GM19238 (cell line): Measurements from ENCODE around the gene ATP2B2.

Source experiments
- DNase-seq: peaks from one replicate; pipeline ENCODE4 v3.0.0; 2011; ENCODE audit warnings: low spot score; ENCODE audit not compliant: insufficient read length

Gene ATP2B2

GRCh38 chr3:10511809-10512494, 6.6 kb upstream of the ATP2B2 start:
- no peak for DNase-seq

GRCh38 chr3:10510743-10511432, 5.5 kb upstream of the ATP2B2 start:
- DNase-seq = no peak

- no peak for DNase-seq
Observed at GRCh38 chr3:10510086-10510742, 4.8 kb upstream of the ATP2B2 start.

DNA sequence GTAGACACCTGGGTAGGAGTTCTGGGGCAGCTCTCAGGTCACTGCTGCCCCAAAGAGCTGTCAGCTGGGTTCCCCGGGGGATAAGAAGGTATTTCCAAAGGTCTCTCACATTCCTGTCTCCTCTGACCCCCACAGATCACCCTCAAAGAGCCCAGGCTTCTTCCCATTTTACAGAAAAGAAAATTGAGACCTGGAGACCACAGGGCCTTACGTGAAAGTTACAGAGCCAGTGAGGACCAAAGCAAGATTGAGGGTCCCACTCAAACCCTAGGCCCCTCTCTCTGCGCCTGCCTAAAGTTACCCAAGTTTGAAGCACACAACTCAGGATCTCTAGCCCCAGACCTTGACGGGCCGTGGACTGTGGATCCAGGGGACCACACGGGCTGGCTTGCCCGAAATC, 3.9 kb upstream of the ATP2B2 start:
- no peak for DNase-seq

DNA sequence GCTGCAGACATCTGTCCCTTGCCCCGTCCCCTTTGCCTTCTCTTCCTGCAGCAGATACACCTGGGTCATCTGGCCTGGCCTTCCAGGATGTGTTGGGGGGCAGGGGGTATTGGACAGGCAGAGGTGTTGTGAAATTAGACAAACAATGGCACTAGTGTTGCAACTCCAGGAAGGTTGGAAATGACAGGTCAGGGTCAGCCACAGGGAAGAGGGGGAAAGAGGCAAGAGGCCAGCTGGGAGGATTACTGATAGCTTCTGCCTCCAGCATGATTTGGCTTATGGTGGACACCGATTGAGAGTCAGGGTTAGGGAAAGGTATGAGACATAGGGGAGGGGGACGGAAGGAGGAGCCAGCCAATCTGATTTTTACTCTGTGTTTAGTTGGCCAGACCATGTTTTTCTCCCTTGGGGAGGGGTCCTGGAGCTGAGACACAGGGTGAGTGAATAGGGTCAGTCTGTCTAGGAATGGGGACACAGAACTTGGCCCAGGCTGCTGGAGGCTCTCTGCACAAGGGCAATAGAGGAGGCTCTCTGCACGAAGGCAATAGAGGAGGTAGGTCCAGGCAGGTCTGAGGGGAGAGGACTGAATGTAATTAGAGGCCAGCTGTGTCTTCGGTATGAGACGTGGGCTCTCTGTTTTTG, 3.4 kb upstream of the ATP2B2 start:
- DNase-seq = no peak

DNA sequence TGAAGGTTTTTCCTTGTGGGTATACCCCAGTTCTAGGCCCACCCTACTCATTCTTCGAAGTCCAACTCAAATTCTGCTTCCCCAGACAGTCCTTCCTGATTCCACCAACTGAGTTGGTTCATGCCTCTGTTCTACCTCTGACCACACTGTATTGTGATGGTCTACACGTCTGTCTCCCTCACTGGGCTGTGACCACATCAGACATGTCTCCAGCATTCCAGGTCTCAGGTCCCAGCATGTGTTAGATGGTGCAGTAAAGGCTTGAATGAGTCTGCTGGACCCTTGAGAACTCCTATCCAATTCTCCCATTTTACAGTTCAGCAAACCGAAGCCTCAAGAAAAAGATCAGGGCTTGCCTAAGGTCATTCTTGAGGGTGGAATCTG, 2.8 kb upstream of the ATP2B2 start:
- DNase-seq = no peak

- no peak for DNase-seq
Observed at GRCh38 chr3:10507331-10507730, 1.9 kb upstream of the ATP2B2 start.

- no peak for DNase-seq
Observed at GRCh38 chr3:10506696-10507095, 1.3 kb upstream of the ATP2B2 start.

DNA sequence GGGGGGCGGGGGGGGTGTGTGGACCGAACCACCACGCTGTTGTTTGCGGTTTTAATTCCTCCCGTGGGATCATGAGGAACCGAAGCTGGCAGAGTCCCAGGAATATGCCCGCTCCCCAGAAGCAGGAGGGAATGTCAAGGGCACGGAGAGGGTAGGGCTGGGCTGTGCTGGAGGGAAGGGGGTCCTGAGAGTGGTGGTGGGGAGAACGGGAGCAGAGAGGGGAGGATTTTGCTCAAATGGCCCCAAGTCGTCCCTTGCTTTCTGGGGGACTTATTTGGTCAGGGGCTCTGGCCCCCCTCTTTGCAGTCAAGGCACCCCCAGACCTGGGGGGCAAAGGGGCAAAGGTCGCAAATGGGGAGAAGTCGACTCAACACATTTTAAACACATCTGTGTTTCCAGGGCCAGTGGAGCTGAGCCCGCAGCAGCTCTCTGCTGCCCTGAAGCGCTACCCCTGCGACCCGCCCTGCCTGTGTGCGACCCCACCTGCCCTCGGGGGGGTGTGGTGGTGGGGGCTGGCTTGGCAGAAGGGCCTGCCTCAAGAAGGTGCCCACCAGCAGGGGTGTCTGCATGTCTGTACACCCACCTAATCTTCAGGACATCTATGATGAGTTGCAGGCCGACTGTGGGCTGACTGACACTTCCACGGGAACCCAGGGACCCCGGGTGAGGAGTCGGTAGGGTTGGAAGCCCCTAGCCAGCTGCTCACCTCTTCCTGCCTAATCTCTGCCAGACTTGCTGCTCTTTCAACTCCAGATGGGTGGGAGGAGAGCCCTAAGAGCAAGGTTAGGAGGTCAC, 602 bp upstream of the ATP2B2 start:
- no peak for DNase-seq

GRCh38 chr3:10504171-10505049, 976 bp downstream of the ATP2B2 start:
- no peak for DNase-seq

DNA sequence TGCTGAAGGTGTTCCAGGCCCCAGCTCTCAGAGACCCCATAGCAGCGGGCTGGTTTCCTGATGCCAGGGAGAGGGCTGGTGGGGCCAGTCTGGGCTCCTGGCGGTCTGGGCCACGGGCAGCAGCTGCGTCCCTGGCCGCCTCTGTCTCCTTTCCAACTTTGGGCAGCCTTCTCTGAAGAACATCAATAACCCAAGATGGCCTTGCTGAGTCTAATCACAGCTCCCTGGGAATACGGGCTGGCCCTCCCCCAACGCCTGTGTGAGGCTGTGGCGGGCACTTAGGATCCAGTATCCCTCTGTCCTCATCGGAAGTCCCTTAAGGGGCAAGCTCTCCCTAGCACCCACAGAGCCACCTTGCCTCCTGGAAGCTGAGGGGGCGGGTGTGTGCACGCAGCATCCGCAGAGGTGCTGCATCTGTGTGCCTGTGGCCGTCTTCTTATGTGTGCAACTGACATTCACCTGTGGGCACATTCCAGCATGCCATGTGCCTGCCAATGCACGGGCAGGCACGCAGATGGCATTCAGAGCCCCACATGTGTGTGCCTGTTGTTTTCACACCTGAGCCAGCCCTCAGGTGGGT, 2.1 kb downstream of the ATP2B2 start:
- no peak for DNase-seq

- no peak for DNase-seq
Observed at GRCh38 chr3:10502185-10502880, 3.1 kb downstream of the ATP2B2 start.

DNA sequence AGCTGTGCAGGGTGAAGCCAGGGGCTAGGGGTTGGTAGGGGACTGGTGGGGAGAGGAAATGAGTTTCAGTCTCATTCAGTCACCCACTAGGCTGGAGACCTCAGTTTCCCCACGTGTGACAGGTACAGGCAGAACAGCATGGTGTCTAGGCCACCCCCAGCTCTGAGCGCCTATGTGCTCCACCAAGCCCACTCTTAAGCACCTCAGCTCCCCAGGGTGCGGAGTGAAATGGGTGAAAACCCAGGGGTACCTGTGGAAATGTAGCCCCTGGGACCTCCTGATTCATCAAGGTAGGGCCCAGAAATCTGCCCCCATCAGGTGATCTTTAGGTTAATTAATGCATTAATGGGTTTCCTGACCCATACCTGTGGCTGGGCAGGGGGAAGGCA, 3.7 kb downstream of the ATP2B2 start:
- DNase-seq = no peak

- DNase-seq = no peak
Observed at GRCh38 chr3:10500717-10501663, 4.4 kb downstream of the ATP2B2 start.

- DNase-seq = no peak
Observed at GRCh38 chr3:10498271-10498670, 7.1 kb downstream of the ATP2B2 start.

- no peak for DNase-seq
Observed at GRCh38 chr3:10497439-10497838, 7.9 kb downstream of the ATP2B2 start.

GRCh38 chr3:10496121-10496863, 9.1 kb downstream of the ATP2B2 start:
- no peak for DNase-seq

DNA sequence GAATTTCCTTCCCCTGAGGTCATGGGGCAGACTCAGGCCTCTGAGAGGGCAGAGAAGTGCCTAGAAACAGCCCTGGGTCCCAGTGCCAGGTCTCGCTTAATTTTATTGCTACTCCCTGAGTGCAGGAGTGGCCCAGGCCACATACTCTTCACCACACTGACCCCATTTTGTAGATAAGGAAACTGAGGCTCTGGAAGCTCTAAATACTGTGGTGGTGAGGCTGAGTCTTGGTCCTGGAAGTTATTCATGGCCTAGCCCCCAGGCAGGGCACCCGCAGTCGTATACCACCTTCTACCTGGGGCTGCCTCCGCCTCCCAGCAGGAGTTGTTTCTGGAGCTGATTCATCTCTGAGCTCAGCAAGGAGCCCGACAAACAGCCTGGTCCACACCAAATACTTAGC, 9.8 kb downstream of the ATP2B2 start:
- no peak for DNase-seq
